Lower leg skin (tissue), 4 donors: ENCODE measurements around the gene CSTF3. TPM values are rescaled to one million over a fixed set of nuclear protein-coding genes. Genes with fewer than 3 reads are reported as not detected.
A peak's percentile ranks its signal among the peaks of the same experiment; 100 is the strongest.

Experiments used
- DNase-seq, 2 donors: peaks; one replicate each; pipeline ENCODE4 v3.0.0-alpha.2; 2019; ENCODE audit warnings: low spot score in 2 of 2
- H3K4me3 ChIP-seq: fragments of 200-600 bp; sonication (generic); 2 replicates; pipeline ENCODE4 v1.5.1; 2017; ENCODE audit warnings: mild to moderate bottlenecking, low read depth; ENCODE audit not compliant: poor library complexity, severe bottlenecking
- CTCF ChIP-seq, 3 donors: fragments of 450-650 bp; IDR thresholded peaks; one replicate each; pipeline ENCODE4 v1.5.1; 2016; ENCODE audit warnings: antibody characterized with exemption in 3 of 3, mild to moderate bottlenecking in 3 of 3, moderate library complexity in 2 of 3
- POLR2A ChIP-seq, 2 donors: fragments of 450-650 bp; IDR thresholded peaks; one replicate each; pipeline ENCODE4 v1.6.1; 2016 to 2017; ENCODE audit warnings: antibody characterized with exemption in 2 of 2, mild to moderate bottlenecking in 1 of 2, moderate library complexity in 1 of 2
- WGBS, 2 donors: methylation state at CpG; one replicate each; pipeline ENCODE4 v1.1.5; 2018; 5-methylcytosine and 5-hydroxymethylcytosine counted together
- intact Hi-C: fragments of 100-400 bp; cut with DNase I; formaldehyde crosslinking; loops from one replicate; pipeline ENCODE4 v1.15.0; 2023; ENCODE audit warnings: low total_unique reads
- total RNA-seq, 4 donors: library from RNA; depleted of rRNA; stranded (reverse); fragments of >200 nt; gene quantifications; one replicate each; pipeline ENCODE4 v1.1.0, GENCODE V29; 2016

CSTF3 gene
- total RNA-seq, 4 donors from 2014 or later, result 7.1 to 9.8 (median 8.4) TPM

GRCh38 chr11:33045551-33046255, 115.6 kb downstream of the CSTF3 start:
- no peak for DNase-seq
- no peak for TF ChIP-seq CTCF (IDR thresholded peaks at IDR 0.05)
- no peak for TF ChIP-seq POLR2A (IDR thresholded peaks at IDR 0.05)
- no peak overlapping the region for H3K4me3 ChIP-seq
- intact Hi-C loops, result no loop called here
- 60 to 65% methylated on average over 8 of the region's 8 CpGs for WGBS, 2 donors

GRCh38 chr11:33044285-33044756, 117.0 kb downstream of the CSTF3 start:
- no peak for TF ChIP-seq CTCF (IDR thresholded peaks at IDR 0.05)
- TF ChIP-seq POLR2A (IDR thresholded peaks at IDR 0.05), result no peak
- 59 to 65% methylated on average over 4 of the region's 4 CpGs for WGBS, 2 donors
- DNase-seq, result peak in 1 of 2 donors; percentile 58
- intact Hi-C loops, result no loop called here
- H3K4me3 ChIP-seq, result no peak overlapping the region

- intact Hi-C loops, result no loop called here
- no peak for DNase-seq
- 57 to 62% methylated on average over 2 of the region's 2 CpGs for WGBS, 2 donors
- no peak overlapping the region for H3K4me3 ChIP-seq
- TF ChIP-seq CTCF (IDR thresholded peaks at IDR 0.05) (no peak), POLR2A (IDR thresholded peaks at IDR 0.05) (no peak)
Observed at GRCh38 chr11:33043221-33043830, 118.0 kb downstream of the CSTF3 start.

- H3K4me3 ChIP-seq, result no peak overlapping the region
- TF ChIP-seq CTCF (IDR thresholded peaks at IDR 0.05) (no peak), POLR2A (IDR thresholded peaks at IDR 0.05) (no peak)
- intact Hi-C loops, result no loop called here
- no peak for DNase-seq
- 45 to 53% methylated on average over 5 of the region's 5 CpGs for WGBS, 2 donors
Observed at GRCh38 chr11:33040862-33041453, 120.3 kb downstream of the CSTF3 start.

- intact Hi-C loops, result no loop called here
- TF ChIP-seq POLR2A (IDR thresholded peaks at IDR 0.05) (no peak), CTCF (IDR thresholded peaks at IDR 0.05) (no peak)
Observed at GRCh38 chr11:33040033-33040861, 121.0 kb downstream of the CSTF3 start.

More at GRCh38 chr11:33040033-33040861, 121.0 kb downstream of the CSTF3 start:
- 2 to 3% methylated on average over 28 to 30 of the region's 30 CpGs for WGBS, 2 donors
- DNase-seq, result no peak
- H3K4me3 ChIP-seq, result peak overlapping the region; percentile 79
